ENCODE results near the gene GRIA1.

- TF ChIP-seq POLR2A (IDR thresholded peaks at IDR 0.05; ENCODE audit: low read length) (no peak), GATA1 (IDR thresholded peaks at IDR 0.05; ENCODE audit: low read depth, low read length) (no peak)
Observed at GRCh38 chr5:153542536-153542935, 52.1 kb downstream of the GRIA1 start.

Data from erythroblast (primary cell).